ENCODE results near the gene RNF8. TPM values are rescaled to one million over a fixed set of nuclear protein-coding genes. Genes with fewer than 3 reads are reported as not detected.

Gene RNF8
- total and polyA plus RNA-seq, 2 of the 4 experiments (the other 2 are of a cell fraction) = 16.5 to 17.9 TPM

GRCh38 chr6:37317312-37318038, 36.3 kb upstream of the RNF8 start:
- ChIA-PET POLR2A (ENCODE audit: unreplicated experiment) (no interaction called here), CTCF (no interaction called here)

More at GRCh38 chr6:37317312-37318038, 36.3 kb upstream of the RNF8 start:
- intact Hi-C loops (cut with micrococcal nuclease) (no loop called here), in situ Hi-C loops (cut with MboI; ENCODE audit: low sequenced_read_pairs) (no loop called here), dilution Hi-C loops (cut with HindIII; ENCODE audit: low sequenced_read_pairs, unreplicated experiment) (no loop called here)
- no TSS peak for BruUV-seq (replicated peaks)
- no peaks in the 10 kb centered on the region for H3K9me3 ChIP-seq (ENCODE audit: control insufficient read depth, insufficient read depth, low read length)
- no peak overlapping the region for H4K5ac ChIP-seq (ENCODE audit: low read depth, low read length)
- H2BK20ac ChIP-seq (ENCODE audit: low read depth, low read length) = no peak overlapping the region
- H3K27me3 ChIP-seq (ENCODE audit: control insufficient read depth, insufficient read depth, low read length) = no peaks in the 10 kb centered on the region
- H2BK5ac ChIP-seq (ENCODE audit: low read depth, low read length, poor library complexity, severe bottlenecking) = no peak overlapping the region
- H2AK9ac ChIP-seq (replicated peaks; ENCODE audit: low read depth, low read length, poor library complexity) = no peak overlapping the region
- no peak overlapping the region for H3K4ac ChIP-seq (ENCODE audit: low read depth, low read length)
- no peak overlapping the region for H2BK120ac ChIP-seq (ENCODE audit: low read depth, low read length)
- H3K4me1 ChIP-seq (ENCODE audit: control insufficient read depth, insufficient read depth, low read length) = peaks cover 6% of the 10 kb centered on the region
- peaks cover 2% of the 10 kb centered on the region; the same call in 1 of the 2 replicates for H4K20me1 ChIP-seq (ENCODE audit: insufficient read depth, low read length)
- no peak overlapping the region for H3K18ac ChIP-seq (ENCODE audit: low read depth, low read length)
- H3K14ac ChIP-seq (replicated peaks; ENCODE audit: low read depth, low read length) = no peak overlapping the region
- H3K56ac ChIP-seq (ENCODE audit: extremely low read depth, insufficient read depth, low read length) = no peak overlapping the region
- no peak for TF ChIP-seq ELK1 (IDR thresholded peaks at IDR 0.05; ENCODE audit: borderline replicate concordance, low read depth, low read length)
- TF ChIP-seq RAD21 (IDR thresholded peaks at IDR 0.05; ENCODE audit: low read length) = no peak
- no peak for TF ChIP-seq RCOR1 (IDR thresholded peaks at IDR 0.05; ENCODE audit: insufficient replicate concordance, low read length)
- TF ChIP-seq MAFK (IDR thresholded peaks at IDR 0.05; ENCODE audit: low read depth, low read length) = no peak
- no peak for TF ChIP-seq FOS (IDR thresholded peaks at IDR 0.05; ENCODE audit: low read depth, low read length)
- no peak for TF ChIP-seq NFE2L2 (IDR thresholded peaks at IDR 0.05; ENCODE audit: low read depth, low read length)
- no peak for TF ChIP-seq CTCF (conservative IDR thresholded peaks at IDR 0.05; ENCODE audit: low read depth, low read length)
- TF ChIP-seq RFX5 (IDR thresholded peaks at IDR 0.05; ENCODE audit: low read depth, low read length) = no peak
- no peak for TF ChIP-seq SMC3 (IDR thresholded peaks at IDR 0.05; ENCODE audit: low read depth, low read length)
- TF ChIP-seq CHD1 (IDR thresholded peaks at IDR 0.05; ENCODE audit: low read depth, low read length) = no peak
- no peak for TF ChIP-seq POLR2A (IDR thresholded peaks at IDR 0.05; ENCODE audit: low read depth, low read length)
- no peak for TF ChIP-seq MAZ (IDR thresholded peaks at IDR 0.05; ENCODE audit: borderline replicate concordance, low read depth, low read length)
- no peak for TF ChIP-seq CEBPB (IDR thresholded peaks at IDR 0.05; ENCODE audit: low read depth, low read length)
- no peak for TF ChIP-seq USF2 (IDR thresholded peaks at IDR 0.05; ENCODE audit: low read depth, low read length)
- TF ChIP-seq BHLHE40 (IDR thresholded peaks at IDR 0.05; ENCODE audit: low read depth, low read length) = no peak
- no peak for TF ChIP-seq MXI1 (IDR thresholded peaks at IDR 0.05; ENCODE audit: borderline replicate concordance, low read depth, low read length)
- H3K9me1 ChIP-seq (ENCODE audit: insufficient read depth, low read length) = peaks cover 19% of the 10 kb centered on the region
- no peak overlapping the region for H3K4me3 ChIP-seq (ENCODE audit: insufficient read depth, low read depth, low read length)
- peaks cover 63% of the 10 kb centered on the region for H3K36me3 ChIP-seq (ENCODE audit: control insufficient read depth, insufficient read depth, low read length)
- peaks cover 0 to 6% of the 10 kb centered on the region in 2 experiments; a peak in 2 of 4 replicates for H3K79me1 ChIP-seq (ENCODE audit: low read depth in 1 of 2, low read length in 2 of 2)
- ATAC-seq (ENCODE audit: low read depth) (no peak), DNase-seq (no peak)
- no peak overlapping the region for H3K27ac ChIP-seq (ENCODE audit: insufficient read depth, low read length)
- no peak overlapping the region for H3K23ac ChIP-seq (ENCODE audit: low read depth, low read length)
- no peak overlapping the region for H4K91ac ChIP-seq (ENCODE audit: insufficient read depth, low read depth, low read length)
- no peak overlapping the region for H3K4me2 ChIP-seq (ENCODE audit: low read depth, low read length)
- no peak overlapping the region for H3K9ac ChIP-seq (ENCODE audit: low read depth, low read length)
- no peak overlapping the region for H2AK5ac ChIP-seq (ENCODE audit: low read depth, low read length)
- WGBS, 2 experiments (ENCODE audit: extremely low coverage in 2 of 2, insufficient read length in 1 of 2) = 84% methylated on average over 4 of the region's 5 CpGs; no CpG with 5 or more reads in 1 of the 2 experiments
- H4K8ac ChIP-seq (ENCODE audit: low read depth in 2 of 2, low read length in 2 of 2) = no peak overlapping the region
- no peak overlapping the region for H2AFZ ChIP-seq (replicated peaks; ENCODE audit: low read length, poor library complexity)
- no peak overlapping the region for H2BK15ac ChIP-seq (ENCODE audit: low read depth, low read length)

Measured in IMR-90 (cell line).